ENCODE data around the gene SPACA4.
"Not testable (repeated sequence)": the region's sequence is repeated elsewhere in the genome, so short reads cannot be mapped to it uniquely, and the experiment has no call there.

The SPACA4 gene, protein sequence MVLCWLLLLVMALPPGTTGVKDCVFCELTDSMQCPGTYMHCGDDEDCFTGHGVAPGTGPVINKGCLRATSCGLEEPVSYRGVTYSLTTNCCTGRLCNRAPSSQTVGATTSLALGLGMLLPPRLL

GRCh38 chr19:48606463-48607358 lies at the start of gene SPACA4:
Gene SPACA4 (plus strand): TSS chr19:48606742. CDS start chr19:48606979, 237 bp downstream.
- no peak for DNase-seq

DNA sequence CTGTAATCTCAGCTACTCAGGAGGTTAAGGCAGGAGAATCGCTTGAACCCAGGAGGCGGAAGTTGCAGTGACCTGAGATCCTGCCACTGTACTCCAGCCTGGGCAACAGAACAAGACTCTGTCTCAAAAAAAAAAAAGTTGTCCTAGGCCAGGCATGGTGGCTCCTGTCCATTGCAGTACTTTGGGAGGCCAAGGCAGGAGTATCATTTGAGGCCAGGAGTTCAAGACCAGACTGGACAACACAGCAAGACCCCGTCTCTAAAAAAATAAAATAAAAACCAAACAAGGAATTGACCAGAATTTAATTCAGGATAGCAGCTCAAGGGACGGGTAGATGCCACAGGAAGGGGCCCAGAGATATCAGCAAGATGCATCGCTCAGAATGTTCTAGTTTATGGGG lies 49.7 kb upstream of the SPACA4 start:
- DNase-seq: no peak

DNA sequence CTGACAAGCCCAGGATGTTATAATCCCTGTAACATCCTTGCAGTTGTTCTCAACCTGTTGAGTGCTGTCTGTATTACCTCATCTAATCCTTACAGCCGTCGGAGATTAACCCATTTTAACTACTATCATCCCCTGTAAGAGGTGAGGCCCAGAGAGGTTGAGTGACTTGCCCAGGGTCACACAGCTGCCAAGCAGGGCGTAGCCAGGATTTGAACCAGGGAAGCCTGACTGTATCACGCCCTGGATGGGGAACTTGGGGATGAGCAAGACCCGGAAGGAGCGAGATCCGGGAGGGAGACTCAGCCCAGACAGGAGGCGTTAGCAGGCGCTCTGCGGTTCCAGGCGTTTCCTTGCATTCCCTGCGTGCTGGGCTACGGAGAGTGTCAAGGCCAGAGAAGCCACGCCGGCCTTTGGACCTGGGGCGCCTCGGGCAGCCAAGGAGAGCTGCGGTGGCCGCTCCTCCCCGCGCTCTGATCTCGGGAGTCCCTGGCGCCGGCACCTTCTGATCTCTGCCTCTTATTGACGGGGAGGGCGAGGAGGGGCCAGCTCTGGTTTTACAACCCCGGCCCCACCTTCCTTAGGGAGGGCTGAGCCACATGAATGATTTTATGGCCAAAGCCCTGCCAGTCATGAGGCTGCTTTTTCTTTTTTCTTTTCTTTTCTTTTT lies 48.4 kb upstream of the SPACA4 start:
- no peak for DNase-seq

GRCh38 chr19:48560095-48560530 lies 46.4 kb upstream of the SPACA4 start:
- DNase-seq: no peak

GRCh38 chr19:48561412-48561811 lies 45.1 kb upstream of the SPACA4 start:
- DNase-seq: no peak

DNA sequence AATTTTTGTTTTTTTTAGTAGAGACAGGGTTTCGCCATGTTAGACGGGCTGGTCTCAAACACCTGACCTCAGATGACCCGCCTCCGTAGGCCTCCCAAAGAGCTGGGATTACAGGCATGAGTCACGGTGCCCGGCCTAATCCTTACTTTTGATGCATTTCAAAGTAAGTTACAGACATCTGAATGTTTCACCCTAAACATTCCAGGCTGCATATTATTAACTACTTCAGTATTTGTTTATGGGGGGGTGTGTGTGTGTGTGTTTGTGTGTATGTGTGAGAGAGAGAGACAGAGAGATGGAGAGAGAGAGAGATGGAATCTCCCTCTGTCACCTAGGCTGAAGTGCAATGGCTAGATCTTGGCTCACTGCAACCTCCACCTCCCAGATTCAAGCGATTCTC lies 41.5 kb upstream of the SPACA4 start:
- DNase-seq: no peak

DNA sequence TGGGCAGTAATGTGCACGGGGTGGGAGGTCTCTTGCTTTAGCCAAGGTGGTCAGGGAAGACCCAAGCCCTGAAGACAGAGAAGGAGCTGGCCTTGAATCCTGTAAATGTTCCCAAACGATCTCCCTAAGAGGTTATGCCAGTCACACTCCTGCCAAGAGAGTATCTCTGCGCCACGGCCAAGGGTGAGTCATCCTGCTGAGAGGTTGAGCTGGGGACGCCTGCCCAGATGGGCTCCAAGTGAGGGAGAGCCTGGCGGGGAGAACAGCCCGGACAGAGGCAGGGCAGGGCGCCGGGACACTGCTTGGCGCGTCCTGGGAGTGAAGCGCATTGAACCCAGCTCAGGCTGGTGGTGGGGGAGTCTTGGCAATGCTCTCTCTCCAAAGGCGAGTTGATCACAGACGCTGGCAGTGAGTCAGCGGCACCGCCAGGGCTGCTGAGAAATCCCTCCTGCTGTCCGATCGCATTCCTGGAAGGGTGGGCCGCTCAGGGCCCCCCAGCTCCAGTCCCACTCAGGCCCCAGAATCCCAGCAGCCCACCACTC lies 38.1 kb upstream of the SPACA4 start:
- no peak for DNase-seq

DNA sequence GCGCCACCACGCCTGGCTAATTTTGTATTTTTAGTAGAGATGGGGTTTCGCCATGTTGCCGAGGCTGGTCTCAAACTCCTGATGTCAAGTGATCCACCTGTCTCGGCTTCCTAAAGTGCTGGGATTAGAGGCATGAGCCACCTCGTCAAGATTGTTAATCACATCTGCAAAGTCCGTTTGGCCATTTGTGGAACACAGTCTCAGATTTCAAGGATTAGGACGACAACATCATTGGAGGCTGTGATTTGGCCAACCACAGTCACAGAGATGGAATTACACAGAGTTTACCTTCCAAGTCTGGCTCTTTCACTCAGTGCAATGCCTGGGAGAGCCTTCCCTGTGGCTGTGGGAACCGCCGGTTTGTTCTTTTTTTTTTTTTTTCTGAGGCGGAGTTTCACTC lies 36.7 kb upstream of the SPACA4 start:
- no peak for DNase-seq

- DNase-seq: no peak
Measured at GRCh38 chr19:48571378-48572162, 35.0 kb upstream of the SPACA4 start.

DNA sequence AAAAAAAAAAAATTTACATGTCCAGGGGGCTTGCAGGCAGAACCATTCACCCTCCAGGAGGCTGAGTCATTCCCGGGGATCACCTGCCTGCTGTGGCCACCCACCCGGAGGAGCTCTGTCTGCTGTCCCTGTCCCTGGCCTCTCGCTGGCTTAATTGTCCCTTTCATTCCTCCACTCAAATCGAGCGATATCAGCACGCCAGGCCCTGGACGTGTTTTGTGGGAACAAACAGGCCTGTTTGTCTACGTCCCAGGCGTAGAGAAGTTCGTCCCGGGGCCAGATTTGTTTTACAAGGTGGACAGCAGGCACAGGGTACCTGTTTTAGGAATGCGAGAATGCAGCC lies 33.4 kb upstream of the SPACA4 start:
- DNase-seq: no peak

- DNase-seq: no peak
Measured at GRCh38 chr19:48575931-48576622, 30.5 kb upstream of the SPACA4 start.

GRCh38 chr19:48577908-48578307 lies 28.6 kb upstream of the SPACA4 start:
- DNase-seq: not testable (repeated sequence)

- DNase-seq: no peak
Measured at GRCh38 chr19:48578891-48579290, 27.7 kb upstream of the SPACA4 start.

DNA sequence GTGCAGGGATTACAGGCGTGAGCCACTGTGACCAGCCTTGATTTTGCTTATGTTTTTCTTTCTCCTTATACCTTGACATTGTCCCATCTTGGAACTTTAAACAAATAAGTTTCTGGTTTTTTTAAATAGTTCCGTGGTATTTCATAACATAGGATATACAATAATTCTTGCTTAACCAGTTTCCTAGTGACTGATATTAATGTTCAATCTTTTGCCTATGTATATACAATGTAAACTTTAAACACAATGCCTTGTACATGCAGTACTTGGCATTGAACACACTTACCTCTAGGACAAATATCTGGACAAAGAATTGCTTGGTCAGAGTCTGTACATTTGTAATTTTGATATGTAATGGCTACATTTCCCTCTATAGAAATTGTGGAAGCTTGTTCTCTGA lies 24.4 kb upstream of the SPACA4 start:
- no peak for DNase-seq

DNA sequence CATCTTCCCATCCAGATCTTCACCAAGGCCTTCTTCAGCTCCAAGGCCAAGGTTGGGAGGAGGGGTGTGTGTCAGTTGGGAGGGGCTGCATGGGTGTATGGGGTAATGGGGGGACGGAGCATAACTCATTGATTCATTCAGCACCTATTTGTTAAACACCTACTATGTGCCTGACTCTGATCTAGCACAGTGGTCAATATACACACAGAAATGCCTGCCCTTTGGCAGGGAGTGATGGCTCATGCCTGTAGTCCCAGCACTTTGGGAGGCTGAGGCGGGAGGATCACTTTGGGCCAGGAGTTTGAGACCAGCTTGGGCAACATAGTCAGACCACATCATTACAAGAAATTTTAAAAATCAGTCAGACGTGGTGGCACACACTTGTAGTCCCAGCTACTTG lies 19.2 kb upstream of the SPACA4 start:
- no peak for DNase-seq

GRCh38 chr19:48588670-48589401 lies 17.7 kb upstream of the SPACA4 start:
- peak; percentile 88 for DNase-seq

DNA sequence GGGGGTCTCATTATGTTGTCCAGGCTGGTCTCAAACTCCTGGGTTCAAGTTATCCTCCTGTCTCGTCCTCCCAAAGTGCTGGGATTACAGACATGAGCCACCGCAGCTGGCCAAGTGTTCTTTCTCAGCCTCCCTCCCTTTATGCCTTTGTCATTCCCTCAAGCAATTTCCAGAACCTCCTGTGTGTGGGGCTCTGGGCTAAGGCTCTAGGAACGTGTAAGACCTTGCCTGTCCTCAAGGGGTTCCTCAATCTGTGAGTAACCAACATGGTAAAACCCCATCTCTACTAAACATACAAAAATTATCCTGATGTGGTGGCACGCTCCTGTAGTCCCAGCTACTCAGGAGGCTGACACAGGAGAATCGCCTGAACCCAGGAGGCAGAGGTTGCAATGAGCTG lies 15.5 kb upstream of the SPACA4 start:
- no peak for DNase-seq

- no peak for DNase-seq
Measured at GRCh38 chr19:48595171-48595570, 11.4 kb upstream of the SPACA4 start.

DNA sequence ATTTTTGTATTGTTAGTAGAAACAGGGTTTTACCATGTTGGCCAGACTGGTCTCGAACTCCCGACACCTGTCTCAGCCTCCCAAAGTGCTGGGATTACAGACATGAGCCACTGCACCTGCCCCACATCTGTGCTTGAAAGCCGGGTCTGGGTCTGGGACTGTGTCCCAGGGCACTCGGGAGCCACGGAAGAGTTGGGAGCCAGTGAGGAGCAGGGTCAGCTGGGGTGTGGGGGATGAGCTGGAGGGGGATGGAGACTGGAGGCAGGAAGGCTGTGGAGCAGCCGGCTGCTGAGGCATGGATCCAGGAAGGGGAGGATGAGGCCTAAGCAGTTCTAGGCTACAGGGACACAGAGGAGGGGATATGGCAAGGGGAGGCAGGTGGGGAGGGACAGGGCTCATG lies 10.7 kb upstream of the SPACA4 start:
- DNase-seq: no peak

DNA sequence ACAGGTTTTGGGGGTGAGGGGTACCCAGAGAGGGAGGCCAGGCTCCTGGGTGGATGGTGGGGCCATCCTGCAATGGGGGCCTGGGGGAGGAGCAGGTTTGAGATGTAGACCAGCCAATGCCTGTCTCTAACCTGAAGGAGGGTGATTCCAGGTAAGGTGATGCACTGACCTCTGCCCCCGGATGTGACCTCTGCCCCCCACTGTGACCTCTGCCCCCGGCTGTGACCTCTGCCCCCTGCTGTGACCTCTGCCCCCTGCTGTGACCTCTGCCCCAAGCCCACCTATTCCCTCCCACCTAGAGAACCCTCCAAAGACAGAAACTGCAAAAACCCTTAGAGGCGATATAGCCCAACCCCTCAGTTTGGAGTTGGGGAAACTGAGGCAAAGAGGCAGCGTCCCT lies 10.3 kb upstream of the SPACA4 start:
- no peak for DNase-seq

GRCh38 chr19:48596679-48597465 lies 9.7 kb upstream of the SPACA4 start:
- DNase-seq: no peak
